OCI-LY3 (cell line): ENCODE measurements around the gene RASL12.
A peak's percentile ranks its signal among the peaks of the same experiment; 100 is the strongest.

Experiments used
- H2AFZ ChIP-seq: fragments of 200-600, 300-600 bp; shearing (Covaris generic); 2 replicates; pipeline ENCODE4 v1.6.0; 2014; ENCODE audit warnings: antibody characterized with exemption, low read depth, low read length
- H3K27ac ChIP-seq: fragments of 200-600, 300-600 bp; sonication (generic); 2 replicates; pipeline ENCODE4 v1.5.1; 2014; ENCODE audit warnings: mild to moderate bottlenecking, low read length, moderate library complexity, mixed read lengths
- H3K27me3 ChIP-seq: fragments of 200-600, 300-600 bp; sonication (generic); 2 replicates; pipeline ENCODE4 v1.6.1; 2014; ENCODE audit warnings: low read depth, low read length, mixed read lengths
- H3K36me3 ChIP-seq: fragments of 200-600, 300-600 bp; sonication (generic); replicated peaks from 2 replicates; pipeline ENCODE3; 2014; ENCODE audit warnings: low read depth, low read length, mixed read lengths
- H3K4me1 ChIP-seq: fragments of 300-600, 200-600 bp; sonication (generic); 2 replicates; pipeline ENCODE4 v1.6.1; 2014; ENCODE audit warnings: low read length, mixed read lengths
- H3K4me2 ChIP-seq: fragments of 200-600, 300-600 bp; sonication (generic); 2 replicates; pipeline ENCODE4 v1.6.1; 2014; ENCODE audit warnings: low read length, mixed read lengths
- H3K4me3 ChIP-seq: fragments of 300-600, 200-600 bp; sonication (generic); 2 replicates; pipeline ENCODE4 v1.5.1; 2014; ENCODE audit warnings: antibody characterized with exemption, mild to moderate bottlenecking, low read length, moderate library complexity
- H3K79me2 ChIP-seq: fragments of 300-600, 200-600 bp; shearing (Covaris generic); 2 replicates; pipeline ENCODE4 v1.6.1; 2014; ENCODE audit warnings: mild to moderate bottlenecking, low read length, mixed read lengths
- H3K9ac ChIP-seq: fragments of 300-600, 200-600 bp; shearing (Covaris generic); 2 replicates; pipeline ENCODE4 v1.6.0; 2014; ENCODE audit warnings: mild to moderate bottlenecking, low read length, moderate library complexity
- H3K9me3 ChIP-seq: fragments of 200-600, 300-600 bp; shearing (Covaris generic); 2 replicates; pipeline ENCODE4 v1.6.1; 2014; ENCODE audit warnings: low read length, mixed read lengths; ENCODE audit not compliant: insufficient read depth
- H4K20me1 ChIP-seq: fragments of 200-600, 300-600 bp; sonication (generic); 2 replicates; pipeline ENCODE4 v1.6.1; 2016; ENCODE audit warnings: low read length, mixed read lengths; ENCODE audit not compliant: insufficient read depth
- CTCF ChIP-seq: fragments of 200-600, 300-600 bp; sonication (generic); IDR thresholded peaks from 2 replicates; pipeline ENCODE4 v1.5.1; 2014; ENCODE audit warnings: antibody characterized with exemption, low read length, low read depth
- EZH2phosphoT487 ChIP-seq: fragments of 200-600 bp; shearing (Covaris generic); IDR thresholded peaks from 2 replicates; pipeline ENCODE4 v1.6.1; 2018; ENCODE audit warnings: antibody characterized with exemption, mixed run types, low read depth

Gene RASL12

GRCh38 chr15:65038428-65038827 lies 29.4 kb downstream of the RASL12 start:
- Histone ChIP-seq H3K4me3 (no peak overlapping the region), H3K4me2 (no peak overlapping the region), H3K9me3 (no peaks in the 10 kb centered on the region), H4K20me1 (no peaks in the 10 kb centered on the region), H3K9ac (no peak overlapping the region), H3K27ac (no peak overlapping the region), H3K4me1 (peaks cover 12% of the 10 kb centered on the region), H2AFZ (no peak overlapping the region), H3K36me3 (no peaks in the 10 kb centered on the region), H3K27me3 (no peaks in the 10 kb centered on the region), H3K79me2 (no peaks in the 10 kb centered on the region)
- TF ChIP-seq CTCF (no peak), EZH2phosphoT487 (no peak)

- Histone ChIP-seq H3K36me3 (no peaks in the 10 kb centered on the region), H3K4me3 (no peak overlapping the region), H3K27me3 (peaks cover 5% of the 10 kb centered on the region; the same call in 1 of the 2 replicates), H2AFZ (no peak overlapping the region), H3K4me1 (peaks cover 22% of the 10 kb centered on the region), H3K9ac (no peak overlapping the region), H3K79me2 (no peaks in the 10 kb centered on the region), H3K9me3 (no peaks in the 10 kb centered on the region), H4K20me1 (no peaks in the 10 kb centered on the region), H3K4me2 (no peak overlapping the region), H3K27ac (no peak overlapping the region)
- TF ChIP-seq CTCF (no peak), EZH2phosphoT487 (no peak)
These were observed 30.5 kb downstream of the RASL12 start for GRCh38 chr15:65037309-65037708.

DNA sequence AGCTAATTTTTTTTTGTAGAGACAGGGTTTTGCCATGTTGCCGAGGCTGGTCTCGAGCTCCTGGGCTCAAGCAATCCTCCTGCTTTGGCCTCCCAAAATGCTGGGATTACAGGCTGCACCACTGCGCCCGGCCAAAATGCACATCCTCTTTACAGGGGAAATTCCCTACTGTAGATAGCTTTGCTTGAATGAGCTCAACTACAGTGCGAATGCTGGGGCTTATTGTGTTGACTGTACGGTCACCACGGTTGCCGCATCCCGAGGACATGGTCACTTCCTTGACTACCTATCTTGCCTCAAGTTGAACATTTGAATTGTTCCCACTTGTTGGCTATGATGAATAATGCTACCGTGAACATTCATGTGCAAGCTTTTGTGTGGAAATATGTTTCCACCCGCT lies 33.1 kb downstream of the RASL12 start:
- no peak overlapping the region for H3K27ac ChIP-seq
- no peaks in the 10 kb centered on the region for H4K20me1 ChIP-seq
- H3K79me2 ChIP-seq = no peaks in the 10 kb centered on the region
- H3K36me3 ChIP-seq = no peaks in the 10 kb centered on the region
- no peak overlapping the region for H2AFZ ChIP-seq
- H3K9me3 ChIP-seq = no peaks in the 10 kb centered on the region
- no peak overlapping the region for H3K9ac ChIP-seq
- no peak overlapping the region for H3K4me2 ChIP-seq
- peaks cover 13% of the 10 kb centered on the region for H3K27me3 ChIP-seq
- TF ChIP-seq EZH2phosphoT487 (no peak), CTCF (no peak)
- H3K4me3 ChIP-seq = no peak overlapping the region
- peaks cover 22% of the 10 kb centered on the region for H3K4me1 ChIP-seq

- Histone ChIP-seq H3K27ac (no peak overlapping the region), H3K9me3 (no peaks in the 10 kb centered on the region), H2AFZ (peak overlapping the region; percentile 94), H3K4me2 (peak overlapping the region; percentile 86), H3K4me1 (peaks cover 22% of the 10 kb centered on the region), H3K9ac (peak overlapping the region; percentile 34), H3K79me2 (peaks cover 6% of the 10 kb centered on the region), H3K4me3 (peak overlapping the region; percentile 69), H3K36me3 (no peaks in the 10 kb centered on the region), H4K20me1 (no peaks in the 10 kb centered on the region), H3K27me3 (peaks cover 13% of the 10 kb centered on the region)
- TF ChIP-seq CTCF (peak; percentile 80), EZH2phosphoT487 (no peak)
These were observed 34.0 kb downstream of the RASL12 start for GRCh38 chr15:65033659-65034269.
